OCI-LY1 (cell line): ENCODE data around the gene RNF38.

Source experiments
- CTCF ChIP-seq: fragments of 200-600 bp; sonication (generic), shearing (Covaris generic); IDR thresholded peaks from 2 replicates; pipeline ENCODE4 v1.5.1; 2017; ENCODE audit warnings: mild to moderate bottlenecking, antibody characterized with exemption, low read length, moderate library complexity, mixed read lengths
- EZH2 ChIP-seq: fragments of 200-600 bp; sonication (generic), shearing (Covaris generic); IDR thresholded peaks from 2 replicates; pipeline ENCODE4 v1.8.0; 2017; ENCODE audit warnings: borderline replicate concordance, mixed run types, mild to moderate bottlenecking, antibody characterized with exemption, low read length, moderate library complexity, mixed read lengths

- TF ChIP-seq CTCF (no peak), EZH2 (no peak)
Measured at GRCh38 chr9:36431078-36431477, 31.0 kb upstream of the RNF38 start.
